ENCODE results near the gene PLA2G4B. TPM values are rescaled to one million over a fixed set of nuclear protein-coding genes. Genes with fewer than 3 reads are reported as not detected.

PLA2G4B gene
- total and polyA plus RNA-seq, 9 of the 15 experiments (the other 6 are each of a cell fraction or from before 2014, with no cell fraction given): 0.07 to 6.1 (median 2.8) TPM

DNA sequence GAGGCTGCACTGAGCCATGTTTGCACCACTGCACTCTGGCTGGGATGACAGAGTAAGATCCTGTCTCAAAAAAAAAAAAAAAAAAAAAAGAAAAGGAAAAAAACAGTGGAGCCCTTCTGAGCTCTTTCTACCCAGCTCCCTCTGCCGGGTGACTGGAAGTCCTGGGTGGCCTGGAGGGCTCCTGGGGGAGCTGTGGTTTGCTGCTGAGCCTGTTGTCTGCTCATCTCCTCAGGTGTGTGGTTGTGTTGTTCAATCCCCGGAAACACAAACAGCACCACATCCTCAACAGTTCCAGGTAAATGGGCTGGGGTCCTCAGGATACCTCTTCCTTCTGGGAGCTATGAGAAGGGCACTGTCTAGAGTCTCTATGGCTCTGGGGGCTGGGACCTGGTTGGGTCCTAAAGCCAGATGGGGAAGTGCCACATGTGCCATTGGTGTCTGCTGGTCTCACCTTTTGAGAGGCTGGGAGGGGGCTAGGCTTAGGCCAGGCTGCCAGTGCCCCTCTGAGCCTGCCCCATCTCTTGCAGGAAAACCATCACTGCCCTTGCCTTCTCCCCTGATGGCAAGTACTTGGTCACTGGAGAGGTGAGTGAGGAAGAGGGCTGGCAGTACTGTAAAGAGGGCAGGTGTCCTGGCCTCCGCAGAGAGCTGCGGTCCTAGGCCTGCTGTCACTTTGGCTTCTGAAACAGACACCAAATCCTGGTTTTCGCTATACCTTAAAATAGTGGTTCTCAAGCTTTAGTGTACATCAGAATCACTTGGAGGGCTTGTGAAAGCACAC, 27.8 kb upstream of the PLA2G4B start:
- peak; percentile 51 for ATAC-seq
- Histone ChIP-seq H3K27me3 (ENCODE audit: control insufficient read depth in 2 of 2, insufficient read depth in 2 of 2, low read length in 2 of 2) (no peaks in the 10 kb centered on the region), H3K9me3 (replicated peaks; ENCODE audit: control insufficient read depth, insufficient read depth, low read depth, low read length) (no peaks in the 10 kb centered on the region), H4K20me1 (replicated peaks; ENCODE audit: control insufficient read depth, insufficient read depth, low read length) (0 out of 2 replicates have a peak, but pooled peaks cover 4% of the 10 kb centered on the region), H3K4me1 (replicated peaks in 1 of 2; ENCODE audit: control insufficient read depth in 2 of 2, insufficient read depth in 2 of 2, low read length in 2 of 2) (peaks cover 3 to 7% of the 10 kb centered on the region in 2 experiments; a peak in 3 of 5 replicates), H3K79me2 (ENCODE audit: control insufficient read depth, insufficient read depth, low read length) (no peaks in the 10 kb centered on the region), H3K9ac (ENCODE audit: insufficient read depth in 1 of 2, low read depth in 2 of 2, low read length in 2 of 2) (peak overlapping the region in 1 of 2 experiments; percentile 23; a peak in 1 of 4 replicates), H3K4me3 (no peak overlapping the region), H3K36me3 (ENCODE audit: control insufficient read depth, insufficient read depth, low read length) (peaks cover 2% of the 10 kb centered on the region; the same call in 2 of the 3 replicates), H3K9me1 (ENCODE audit: control insufficient read depth, insufficient read depth, low read length) (no peaks in the 10 kb centered on the region), H2AFZ (ENCODE audit: low read depth, low read length) (peak overlapping the region; percentile 52; the same call in 1 of the 2 replicates), H3K4me2 (ENCODE audit: insufficient read depth, low read length) (no peak overlapping the region), H3K27ac (ENCODE audit: extremely low read depth, low read depth, low read length) (no peak overlapping the region)
- no peak for FAIRE-seq
- in situ Hi-C loops (cut with MboI): loop anchor here (5.0 to 25.0 kb wide), 3 partner anchors 39 to 349 kb away; partner anchors contain the start of gene MAPKBP1
- WGBS (ENCODE audit: insufficient coverage, low coverage, missing lambda C conversion rate): 92% methylated on average over 4 of the region's 5 CpGs
- BruUV-seq (replicated peaks): no TSS peak
- intact Hi-C loops (cut with micrococcal nuclease): loop anchor here (1.0 to 5.0 kb wide), 6 partner anchors 39 to 344 kb away; no protein-coding TSS in a partner anchor
- ChIA-PET POLR2A (interaction anchor here (0.7 to 2.7 kb wide), 4 partner anchors 37 to 345 kb away, joined by 3 to 15 read pairs (median 4); partner anchors contain the start of genes MAPKBP1 and MGA), CTCF (ENCODE audit: low intra/inter-chr PET ratio) (interaction anchor here (0.7 to 3.9 kb wide), 7 partner anchors 8 to 345 kb away, joined by 3 to 98 read pairs (median 6); partner anchors contain the start of gene MAPKBP1)
- no peak for TF ChIP-seq FOXJ3 (CRISPR knock-in tag; IDR thresholded peaks at IDR 0.05)
- TF ChIP-seq ETV5 (CRISPR knock-in tag; IDR thresholded peaks at IDR 0.05; ENCODE audit: low read depth): 0 out of 2 replicates have a peak, but pooled peaks have one; percentile 29
- no peak for DNase-seq (ENCODE audit: extremely low read depth in 1 of 4, low spot score in 3 of 4)

All from K562 (cell line).